Activated CD8-positive, alpha-beta T cell treated with anti-CD3 and anti-CD28 coated beads for 36 hours (primary cell): ENCODE measurements around the gene SPPL3. TPM values are rescaled to one million over a fixed set of nuclear protein-coding genes. Genes with fewer than 3 reads are reported as not detected.

Experiments
- ATAC-seq: fragments of 200-7000 bp; cut with Tn5 transposase; one replicate; pipeline ENCODE4 v1.10.0; 2021; ENCODE audit warnings: mild to moderate bottlenecking, moderate library complexity
- CTCF ChIA-PET: fragments of 350-600 bp; sonication (Branson Sonifier 250); formaldehyde crosslinking; loops from one replicate; lab custom pipeline; 2021; ENCODE audit warnings: antibody characterized with exemption; lab: Charles Lee
- POLR2A ChIA-PET: fragments of 350-600 bp; sonication (Branson Sonifier 250); formaldehyde crosslinking; loops from one replicate; lab custom pipeline; 2021; ENCODE audit warnings: antibody characterized with exemption; lab: Charles Lee
- DNase-seq: peaks from one replicate; pipeline ENCODE4 v3.0.0-alpha.2; 2020
- H3K27ac Mint-ChIP-seq: one replicate; pipeline ENCODE4 v1.8.0; 2021; ENCODE audit warnings: mild to moderate bottlenecking, mixed read lengths
- H3K27me3 Mint-ChIP-seq: one replicate; pipeline ENCODE4 v1.8.0; 2021; ENCODE audit warnings: mixed read lengths
- H3K36me3 Mint-ChIP-seq: one replicate; pipeline ENCODE4 v1.8.0; 2021; ENCODE audit warnings: low read depth, mixed read lengths
- H3K4me1 Mint-ChIP-seq: one replicate; pipeline ENCODE4 v1.8.0; 2021; ENCODE audit warnings: low read depth, mixed read lengths
- H3K4me3 Mint-ChIP-seq: one replicate; pipeline ENCODE4 v1.8.0; 2021; ENCODE audit warnings: mild to moderate bottlenecking, moderate library complexity, mixed read lengths
- H3K9me3 Mint-ChIP-seq: one replicate; pipeline ENCODE4 v1.8.0; 2021; ENCODE audit warnings: mixed read lengths
- CTCF ChIP-seq: fragments of 200-600 bp; IDR thresholded peaks from one replicate; pipeline ENCODE4 v1.8.0; 2022; ENCODE audit warnings: antibody characterized with exemption, mild to moderate bottlenecking
- intact Hi-C: fragments of 100-400 bp; cut with micrococcal nuclease; formaldehyde crosslinking; loops from one replicate; pipeline ENCODE4 v1.10.0; 2022
- total RNA-seq, 2 experiments: library from RNA; stranded (reverse); gene quantifications; one replicate each; pipeline ENCODE4 v1.2.3, GENCODE V29; 2021

Gene SPPL3
- total RNA-seq, 2 experiments from 2014 or later = 19.8 to 20.8 TPM

- no peak for DNase-seq
- ChIA-PET POLR2A (interaction anchor here (1.0 kb wide), 1 partner anchor 63 kb away, joined by 3 read pairs; no protein-coding TSS in a partner anchor), CTCF (no interaction called here)
- no peak overlapping the region for H3K4me3 Mint-ChIP-seq
- no peak for ATAC-seq
- H3K27ac Mint-ChIP-seq = no peak overlapping the region
- H3K4me1 Mint-ChIP-seq = no peaks in the 10 kb centered on the region
- peaks cover 7% of the 10 kb centered on the region for H3K36me3 Mint-ChIP-seq
- no peaks in the 10 kb centered on the region for H3K27me3 Mint-ChIP-seq
- peaks cover 4% of the 10 kb centered on the region for H3K9me3 Mint-ChIP-seq
- intact Hi-C loops = no loop called here
- TF ChIP-seq CTCF = no peak
These were observed 144.4 kb downstream of the SPPL3 start for GRCh38 chr12:120759591-120760348.

GRCh38 chr12:120758798-120759590 is 145.2 kb downstream of the SPPL3 start:
- intact Hi-C loops = no loop called here
- ATAC-seq = no peak
- Mint-ChIP-seq H3K27me3 (no peaks in the 10 kb centered on the region), H3K36me3 (peaks cover 5% of the 10 kb centered on the region), H3K4me3 (no peak overlapping the region), H3K4me1 (no peaks in the 10 kb centered on the region), H3K9me3 (peaks cover 4% of the 10 kb centered on the region), H3K27ac (no peak overlapping the region)
- DNase-seq = no peak
- ChIA-PET CTCF (no interaction called here), POLR2A (interaction anchor here (1.0 kb wide), 1 partner anchor 62 kb away, joined by 3 read pairs; no protein-coding TSS in a partner anchor)
- TF ChIP-seq CTCF = no peak

- ChIA-PET POLR2A (no interaction called here), CTCF (no interaction called here)
- H3K27ac Mint-ChIP-seq = no peak overlapping the region
- no peak for ATAC-seq
- H3K4me1 Mint-ChIP-seq = no peaks in the 10 kb centered on the region
- no peak overlapping the region for H3K4me3 Mint-ChIP-seq
- peaks cover 5% of the 10 kb centered on the region for H3K36me3 Mint-ChIP-seq
- peaks cover 4% of the 10 kb centered on the region for H3K9me3 Mint-ChIP-seq
- no peak for DNase-seq
- intact Hi-C loops = no loop called here
- no peak for TF ChIP-seq CTCF
- no peaks in the 10 kb centered on the region for H3K27me3 Mint-ChIP-seq
These were observed 146.2 kb downstream of the SPPL3 start for GRCh38 chr12:120757949-120758348.

GRCh38 chr12:120757226-120757742 is 146.9 kb downstream of the SPPL3 start:
- ATAC-seq (no peak), DNase-seq (no peak)
- ChIA-PET CTCF (no interaction called here), POLR2A (no interaction called here)
- no peak for TF ChIP-seq CTCF
- no peak overlapping the region for H3K4me3 Mint-ChIP-seq
- H3K9me3 Mint-ChIP-seq = peaks cover 4% of the 10 kb centered on the region
- no peaks in the 10 kb centered on the region for H3K27me3 Mint-ChIP-seq
- peaks cover 5% of the 10 kb centered on the region for H3K36me3 Mint-ChIP-seq
- intact Hi-C loops = no loop called here
- H3K27ac Mint-ChIP-seq = no peak overlapping the region
- H3K4me1 Mint-ChIP-seq = no peaks in the 10 kb centered on the region

- no peak for TF ChIP-seq CTCF
- Mint-ChIP-seq H3K9me3 (peaks cover 4% of the 10 kb centered on the region), H3K4me1 (no peaks in the 10 kb centered on the region), H3K27ac (no peak overlapping the region), H3K36me3 (no peaks in the 10 kb centered on the region), H3K27me3 (peaks cover 2% of the 10 kb centered on the region), H3K4me3 (no peak overlapping the region)
- ATAC-seq (no peak), DNase-seq (no peak)
- ChIA-PET CTCF (no interaction called here), POLR2A (no interaction called here)
- intact Hi-C loops = no loop called here
These were observed 148.9 kb downstream of the SPPL3 start for GRCh38 chr12:120755269-120755668.
